Embryonic facial prominence (tissue), 1 donor: Measurements from ENCODE around the gene RNF213.

Experiments
- DNase-seq: peaks from one replicate; pipeline ENCODE4 v3.0.0-alpha.2; 2016; ENCODE audit errors: extremely low spot score

Gene RNF213

GRCh38 chr17:80372922-80373570 lies 112.4 kb downstream of the RNF213 start:
- no peak for DNase-seq

- DNase-seq: no peak
Measured at GRCh38 chr17:80374039-80374731, 113.5 kb downstream of the RNF213 start.

- DNase-seq: no peak
Measured at GRCh38 chr17:80374732-80375585, 114.3 kb downstream of the RNF213 start.

GRCh38 chr17:80376531-80376930 lies 115.9 kb downstream of the RNF213 start:
- no peak for DNase-seq

- DNase-seq: no peak
Measured at GRCh38 chr17:80377798-80378197, 117.1 kb downstream of the RNF213 start.

GRCh38 chr17:80379348-80379747 lies 118.7 kb downstream of the RNF213 start:
- no peak for DNase-seq

GRCh38 chr17:80380068-80380467 lies 119.4 kb downstream of the RNF213 start:
- no peak for DNase-seq

GRCh38 chr17:80380555-80381002 lies 119.9 kb downstream of the RNF213 start:
- DNase-seq: no peak

GRCh38 chr17:80381416-80381923 lies 120.8 kb downstream of the RNF213 start:
- no peak for DNase-seq

GRCh38 chr17:80382446-80382845 lies 121.8 kb downstream of the RNF213 start:
- DNase-seq: no peak

- no peak for DNase-seq
Measured at GRCh38 chr17:80382956-80383355, 122.3 kb downstream of the RNF213 start.

GRCh38 chr17:80384078-80384960 lies 123.7 kb downstream of the RNF213 start:
- DNase-seq: no peak

- DNase-seq: no peak
Measured at GRCh38 chr17:80385046-80385445, 124.4 kb downstream of the RNF213 start.

GRCh38 chr17:80386341-80386740 lies 125.7 kb downstream of the RNF213 start:
- DNase-seq: no peak

- DNase-seq: no peak
Measured at GRCh38 chr17:80387071-80387470, 126.4 kb downstream of the RNF213 start.

- DNase-seq: no peak
Measured at GRCh38 chr17:80388175-80388574, 127.5 kb downstream of the RNF213 start.

- no peak for DNase-seq
Measured at GRCh38 chr17:80388601-80389000, 127.9 kb downstream of the RNF213 start.

GRCh38 chr17:80389011-80389995 lies 128.7 kb downstream of the RNF213 start:
- DNase-seq: no peak

- DNase-seq: no peak
Measured at GRCh38 chr17:80393241-80393890, 132.7 kb downstream of the RNF213 start.

- no peak for DNase-seq
Measured at GRCh38 chr17:80393961-80394360, 133.3 kb downstream of the RNF213 start.
